ENCODE measurements around the gene PLSCR5.
A peak's percentile ranks its signal among the peaks of the same experiment; 100 is the strongest.

The PLSCR5 gene

DNA sequence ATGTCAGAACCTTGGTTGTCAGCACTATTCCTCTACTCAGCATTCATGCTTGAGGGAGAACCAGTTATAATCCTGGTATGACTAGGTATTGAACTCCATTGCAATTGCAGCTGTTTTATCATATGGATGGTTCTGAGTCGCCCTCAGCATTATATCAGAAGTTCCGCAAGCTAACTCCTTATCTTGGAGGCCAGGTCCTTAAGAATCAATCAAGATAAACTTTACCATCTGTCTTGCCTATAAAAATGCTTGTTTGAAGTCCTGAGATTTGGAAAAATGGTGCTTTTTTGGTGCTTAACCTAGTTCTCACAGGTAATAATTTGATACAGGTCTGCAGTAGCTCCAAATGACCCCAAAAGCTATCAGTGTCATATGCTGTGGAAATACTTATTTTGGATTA is 44.5 kb downstream of the PLSCR5 start:
- H3K27me3 Mint-ChIP-seq, result no peaks in the 10 kb centered on the region
- H3K36me3 Mint-ChIP-seq, result no peaks in the 10 kb centered on the region
- no peaks in the 10 kb centered on the region for H3K4me1 Mint-ChIP-seq
- no peaks in the 10 kb centered on the region for H3K9me3 Mint-ChIP-seq
- no peak overlapping the region for H3K27ac Mint-ChIP-seq
- no peak overlapping the region for H3K4me3 Mint-ChIP-seq

DNA sequence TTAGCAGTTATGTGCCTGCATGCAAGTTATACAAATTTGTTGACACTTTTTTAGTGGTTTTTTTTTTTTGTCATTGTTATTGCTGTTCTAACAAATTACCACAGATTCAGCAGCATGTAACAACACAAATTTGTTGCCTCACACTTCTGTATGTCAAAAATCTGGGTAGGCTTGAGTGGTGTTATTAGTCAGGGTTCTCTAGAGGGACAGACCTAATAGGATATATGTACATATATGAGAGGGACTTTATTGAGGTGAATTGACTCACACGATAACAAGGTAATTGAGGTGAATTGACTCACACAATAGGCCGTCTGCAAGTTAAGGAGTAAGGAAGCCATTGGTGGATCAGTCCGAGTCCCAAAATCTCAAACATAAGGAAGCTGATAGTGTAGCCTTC is 45.8 kb downstream of the PLSCR5 start:
- no peaks in the 10 kb centered on the region for H3K4me1 Mint-ChIP-seq
- H3K4me3 Mint-ChIP-seq, result no peak overlapping the region
- H3K27me3 Mint-ChIP-seq, result no peaks in the 10 kb centered on the region
- no peak overlapping the region for H3K27ac Mint-ChIP-seq
- no peaks in the 10 kb centered on the region for H3K36me3 Mint-ChIP-seq
- H3K9me3 Mint-ChIP-seq, result no peaks in the 10 kb centered on the region

DNA sequence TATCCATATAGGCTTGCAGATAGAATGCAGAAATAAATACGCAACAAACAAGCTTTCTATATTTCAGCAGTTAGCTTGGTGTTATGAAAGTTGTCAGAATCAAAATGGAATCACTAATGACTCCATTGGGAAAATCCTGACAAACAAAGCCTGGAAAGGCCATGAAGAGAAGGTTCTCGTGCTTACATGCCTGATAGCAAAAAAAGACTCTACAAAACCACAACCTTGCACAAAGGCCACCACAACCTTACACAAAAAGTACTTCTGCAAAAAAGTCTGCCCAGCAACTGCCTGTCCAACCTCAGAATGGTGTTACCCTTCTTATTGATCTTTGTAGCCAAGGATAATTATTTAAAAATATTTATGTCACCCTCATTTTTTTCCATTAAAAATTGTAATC is 46.4 kb downstream of the PLSCR5 start:
- H3K4me1 Mint-ChIP-seq, result no peaks in the 10 kb centered on the region
- no peaks in the 10 kb centered on the region for H3K36me3 Mint-ChIP-seq
- no peak overlapping the region for H3K27ac Mint-ChIP-seq
- no peaks in the 10 kb centered on the region for H3K9me3 Mint-ChIP-seq
- no peaks in the 10 kb centered on the region for H3K27me3 Mint-ChIP-seq
- no peak overlapping the region for H3K4me3 Mint-ChIP-seq

DNA sequence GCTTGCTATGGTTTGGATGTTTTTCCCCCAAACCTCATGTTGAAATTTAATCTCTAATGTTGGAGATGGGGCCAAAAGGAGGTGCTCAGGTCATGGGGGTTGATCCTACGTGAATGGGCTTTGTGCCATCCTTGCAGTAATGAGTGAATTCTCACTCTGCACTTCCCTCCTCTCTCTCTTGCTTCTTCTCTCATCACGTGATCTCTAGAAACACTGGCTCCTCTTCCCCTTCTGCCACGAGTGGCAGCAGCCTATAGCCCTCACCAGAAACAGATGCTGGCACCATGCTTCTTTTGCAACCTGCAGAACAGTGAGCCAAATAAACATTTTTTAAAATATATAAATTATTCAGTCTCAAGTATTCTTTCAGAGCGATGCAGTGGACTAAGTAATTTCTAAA is 47.4 kb downstream of the PLSCR5 start:
- Mint-ChIP-seq H3K36me3 (no peaks in the 10 kb centered on the region), H3K4me3 (no peak overlapping the region), H3K9me3 (no peaks in the 10 kb centered on the region), H3K4me1 (no peaks in the 10 kb centered on the region), H3K27me3 (no peaks in the 10 kb centered on the region), H3K27ac (no peak overlapping the region)

DNA sequence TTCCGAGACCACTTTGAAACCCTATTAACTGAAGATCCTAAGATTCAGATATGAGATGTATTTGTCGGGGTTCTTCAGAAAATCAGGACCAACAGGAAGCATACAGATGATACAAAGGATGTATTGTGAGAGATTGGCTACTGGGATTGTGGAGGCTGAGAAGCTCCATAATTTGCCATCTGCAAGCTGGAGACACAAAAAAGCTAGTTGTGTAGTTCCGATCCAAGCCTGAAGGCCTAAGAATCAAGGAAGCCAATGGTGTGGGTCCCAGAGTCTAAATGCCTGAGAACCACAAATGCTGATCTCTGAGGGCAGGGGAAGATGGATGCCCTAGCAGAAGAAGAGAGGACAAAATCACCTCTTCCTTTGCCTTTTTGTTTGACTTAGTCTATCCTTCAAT is 49.8 kb downstream of the PLSCR5 start:
- Mint-ChIP-seq H3K9me3 (no peaks in the 10 kb centered on the region), H3K4me3 (no peak overlapping the region), H3K4me1 (peaks cover 9% of the 10 kb centered on the region), H3K27ac (no peak overlapping the region), H3K36me3 (peaks cover under 1% of the 10 kb centered on the region), H3K27me3 (no peaks in the 10 kb centered on the region)

DNA sequence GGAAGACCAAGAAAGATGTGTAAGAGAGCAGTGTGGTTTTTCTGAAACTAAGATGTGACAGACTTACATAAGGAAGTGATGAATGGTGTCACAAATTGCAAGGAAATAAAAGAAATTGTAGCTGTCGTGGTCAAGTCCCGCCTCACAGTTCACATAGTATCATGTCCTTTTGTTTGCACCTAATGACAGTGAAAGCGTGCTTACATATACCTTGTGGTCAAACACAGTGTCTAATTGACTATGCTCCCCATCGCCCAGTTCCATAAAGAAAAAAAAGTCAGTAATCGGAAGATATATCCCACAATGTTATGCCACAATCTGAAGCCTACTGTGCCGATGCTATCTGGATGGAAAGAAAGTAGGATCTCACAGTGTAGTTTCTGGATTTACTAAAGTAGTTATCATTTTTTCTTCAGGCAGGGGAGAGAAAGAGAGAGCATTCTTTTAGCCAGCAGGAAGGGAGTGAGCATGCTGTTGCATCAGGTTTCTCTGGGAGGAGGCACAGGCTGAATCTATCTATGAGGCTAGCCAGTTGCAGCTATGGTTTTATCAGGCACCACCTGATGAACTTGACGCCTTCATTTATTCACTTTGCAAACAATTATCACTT is 50.9 kb downstream of the PLSCR5 start:
- Mint-ChIP-seq H3K27me3 (no peaks in the 10 kb centered on the region), H3K27ac (no peak overlapping the region), H3K4me3 (no peak overlapping the region), H3K36me3 (peaks cover 1% of the 10 kb centered on the region), H3K9me3 (no peaks in the 10 kb centered on the region), H3K4me1 (peaks cover 19% of the 10 kb centered on the region)

DNA sequence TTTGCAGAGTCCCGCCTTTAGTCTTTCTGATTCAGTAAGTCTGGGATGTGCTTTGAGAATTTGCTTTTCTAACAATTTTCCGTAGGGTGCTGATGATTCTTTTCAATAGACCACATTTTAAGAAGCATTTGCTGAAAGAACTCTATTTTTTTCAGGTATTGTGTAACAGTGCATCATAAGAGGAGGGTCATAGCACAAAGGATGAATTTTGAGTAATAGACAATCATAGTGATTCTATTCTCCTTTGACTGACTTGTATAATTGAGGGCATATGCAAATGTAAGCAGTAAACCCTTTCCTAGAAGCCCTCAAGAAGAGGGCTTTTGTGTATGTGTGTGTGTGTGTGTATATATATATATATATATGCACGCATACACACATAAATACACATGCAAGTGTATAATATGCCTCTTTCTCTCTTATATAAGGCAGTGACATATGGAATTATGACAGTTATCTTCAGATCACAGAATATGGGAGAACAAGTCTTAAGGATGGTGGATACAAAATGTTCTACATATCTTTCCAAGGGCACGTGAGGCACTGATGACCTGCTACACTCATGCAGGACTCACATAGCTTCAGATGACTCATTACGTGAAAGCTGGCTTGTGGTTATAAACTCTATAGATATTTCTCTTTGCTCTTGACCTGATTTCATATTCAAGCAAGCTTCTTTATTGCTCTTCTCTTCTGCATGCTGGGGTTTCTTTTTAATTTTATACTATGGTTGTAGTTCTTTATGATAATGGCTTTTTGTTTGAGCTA is 54.2 kb downstream of the PLSCR5 start:
- peaks cover 34% of the 10 kb centered on the region for H3K4me1 Mint-ChIP-seq
- H3K4me3 Mint-ChIP-seq, result no peak overlapping the region
- peak overlapping the region; percentile 18 for H3K27ac Mint-ChIP-seq
- peaks cover 1% of the 10 kb centered on the region for H3K36me3 Mint-ChIP-seq
- no peaks in the 10 kb centered on the region for H3K9me3 Mint-ChIP-seq
- no peaks in the 10 kb centered on the region for H3K27me3 Mint-ChIP-seq

DNA sequence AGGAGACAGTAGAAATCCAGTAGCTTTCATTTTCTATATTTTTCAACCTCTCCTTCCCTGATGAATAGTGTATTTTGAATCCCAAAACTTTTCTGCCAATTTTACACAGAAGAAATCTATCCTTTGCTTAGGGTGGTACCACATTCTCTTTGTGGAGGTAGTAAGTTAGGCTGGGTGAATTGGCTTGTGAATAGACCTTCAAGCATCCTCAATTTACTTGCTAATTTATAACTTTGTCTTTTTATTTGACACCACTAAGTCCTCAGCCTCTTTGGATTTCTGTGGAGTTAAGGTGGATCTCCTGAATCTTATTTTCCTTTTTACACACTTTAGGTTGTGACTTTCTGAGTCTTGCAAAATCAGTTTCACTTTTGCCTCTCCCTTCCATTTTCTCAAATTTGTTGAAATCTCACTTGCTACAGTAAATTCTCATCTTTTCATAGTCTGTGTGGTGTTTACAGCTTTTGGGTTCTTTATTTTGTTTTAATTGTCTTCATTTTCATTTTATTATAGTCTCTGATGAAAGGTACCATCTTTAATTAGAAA is 55.0 kb downstream of the PLSCR5 start:
- no peak overlapping the region for H3K27ac Mint-ChIP-seq
- no peak overlapping the region for H3K4me3 Mint-ChIP-seq
- no peaks in the 10 kb centered on the region for H3K27me3 Mint-ChIP-seq
- peaks cover 1% of the 10 kb centered on the region for H3K36me3 Mint-ChIP-seq
- H3K9me3 Mint-ChIP-seq, result no peaks in the 10 kb centered on the region
- H3K4me1 Mint-ChIP-seq, result peaks cover 34% of the 10 kb centered on the region

DNA sequence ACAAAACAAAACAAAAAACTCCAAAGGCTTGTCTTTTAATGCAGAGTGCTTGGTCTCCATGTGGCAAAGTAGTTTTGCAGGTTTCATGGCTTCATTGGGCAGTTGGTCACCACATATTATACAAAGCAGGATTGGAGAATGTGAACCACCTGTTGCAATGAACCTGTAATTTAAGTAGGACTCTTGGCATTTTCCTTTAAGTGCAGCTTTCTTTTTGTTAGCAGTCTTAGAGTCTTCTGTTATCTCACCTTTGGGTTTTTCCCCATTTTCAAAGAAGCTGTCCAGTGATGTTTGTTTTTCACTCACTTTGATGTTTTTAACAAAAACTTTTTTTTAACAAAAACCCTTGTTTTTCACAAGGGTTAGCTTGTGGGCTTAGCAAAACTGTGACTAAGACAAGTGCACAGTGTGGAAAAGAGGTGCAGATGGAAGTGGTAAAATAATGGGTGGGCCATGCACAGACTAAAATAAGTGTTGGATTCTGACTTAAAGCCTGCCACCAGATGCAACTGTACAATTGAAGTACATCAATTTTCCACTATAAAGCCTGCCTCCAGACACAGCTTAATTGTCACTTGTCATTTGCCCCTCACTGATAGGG is 57.8 kb downstream of the PLSCR5 start:
- Mint-ChIP-seq H3K4me3 (no peak overlapping the region), H3K36me3 (peaks cover 1% of the 10 kb centered on the region), H3K4me1 (peaks cover 49% of the 10 kb centered on the region), H3K27ac (no peak overlapping the region), H3K27me3 (no peaks in the 10 kb centered on the region), H3K9me3 (no peaks in the 10 kb centered on the region)

DNA sequence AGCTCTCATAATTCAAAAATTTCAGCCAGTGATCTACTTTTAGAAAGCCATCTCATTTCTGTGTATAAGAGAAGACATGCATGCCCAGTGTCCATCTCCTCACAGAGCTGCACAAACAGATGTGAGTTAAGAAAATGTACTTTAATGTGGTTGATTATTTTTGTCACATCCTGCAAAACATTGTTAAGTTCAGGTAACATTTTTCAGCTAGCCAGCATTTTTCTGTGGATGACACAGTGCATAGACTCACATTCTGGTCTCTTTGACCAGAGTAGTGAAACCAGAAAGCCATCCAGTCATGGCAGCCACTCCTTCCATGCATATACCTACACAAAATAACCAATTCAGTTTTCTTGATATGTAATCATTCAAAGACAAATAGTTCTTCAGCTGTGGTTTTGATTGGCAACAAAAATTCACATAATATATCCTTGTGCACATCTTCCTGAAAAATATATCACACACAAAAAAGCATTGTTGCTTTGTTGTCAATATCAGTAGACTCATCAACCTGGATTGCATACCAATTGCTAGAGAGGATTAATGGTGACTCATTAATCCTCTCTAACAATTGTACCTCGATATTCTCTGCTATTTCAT is 58.7 kb downstream of the PLSCR5 start:
- H3K27me3 Mint-ChIP-seq, result no peaks in the 10 kb centered on the region
- no peak overlapping the region for H3K4me3 Mint-ChIP-seq
- peaks cover 57% of the 10 kb centered on the region for H3K4me1 Mint-ChIP-seq
- H3K36me3 Mint-ChIP-seq, result peaks cover 2% of the 10 kb centered on the region
- H3K9me3 Mint-ChIP-seq, result no peaks in the 10 kb centered on the region
- H3K27ac Mint-ChIP-seq, result no peak overlapping the region

DNA sequence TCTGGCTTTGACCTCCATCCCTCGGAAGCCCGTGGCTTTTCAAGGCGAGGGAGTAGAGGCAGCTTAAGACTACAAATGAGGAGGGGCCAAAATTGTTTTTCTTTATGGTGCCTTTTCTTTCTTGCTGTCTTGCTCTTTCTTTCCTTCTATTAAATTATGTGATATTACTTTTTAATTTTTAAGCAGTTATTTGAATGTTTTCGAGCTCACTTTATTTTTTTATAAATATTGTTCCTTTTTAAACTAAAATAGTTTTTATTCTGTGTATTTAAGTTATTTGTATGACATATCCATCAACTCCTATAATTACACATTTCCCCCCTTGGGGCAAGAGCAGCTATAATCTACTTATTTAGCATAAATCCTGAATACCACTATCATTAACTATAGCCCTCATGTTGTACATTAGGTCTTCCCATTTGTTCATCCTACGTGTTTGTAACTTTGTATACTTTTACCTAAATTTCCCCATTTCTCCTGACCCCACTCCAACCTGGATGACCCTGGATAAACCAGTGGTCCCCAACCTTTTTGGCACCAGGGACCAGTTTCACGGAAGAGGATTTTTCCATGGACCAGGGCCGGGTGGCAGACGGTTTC is 60.1 kb downstream of the PLSCR5 start:
- Mint-ChIP-seq H3K27me3 (no peaks in the 10 kb centered on the region), H3K4me1 (peaks cover 60% of the 10 kb centered on the region), H3K4me3 (peak overlapping the region; percentile 94), H3K27ac (peak overlapping the region; percentile 88), H3K36me3 (peaks cover 1% of the 10 kb centered on the region), H3K9me3 (no peaks in the 10 kb centered on the region)

DNA sequence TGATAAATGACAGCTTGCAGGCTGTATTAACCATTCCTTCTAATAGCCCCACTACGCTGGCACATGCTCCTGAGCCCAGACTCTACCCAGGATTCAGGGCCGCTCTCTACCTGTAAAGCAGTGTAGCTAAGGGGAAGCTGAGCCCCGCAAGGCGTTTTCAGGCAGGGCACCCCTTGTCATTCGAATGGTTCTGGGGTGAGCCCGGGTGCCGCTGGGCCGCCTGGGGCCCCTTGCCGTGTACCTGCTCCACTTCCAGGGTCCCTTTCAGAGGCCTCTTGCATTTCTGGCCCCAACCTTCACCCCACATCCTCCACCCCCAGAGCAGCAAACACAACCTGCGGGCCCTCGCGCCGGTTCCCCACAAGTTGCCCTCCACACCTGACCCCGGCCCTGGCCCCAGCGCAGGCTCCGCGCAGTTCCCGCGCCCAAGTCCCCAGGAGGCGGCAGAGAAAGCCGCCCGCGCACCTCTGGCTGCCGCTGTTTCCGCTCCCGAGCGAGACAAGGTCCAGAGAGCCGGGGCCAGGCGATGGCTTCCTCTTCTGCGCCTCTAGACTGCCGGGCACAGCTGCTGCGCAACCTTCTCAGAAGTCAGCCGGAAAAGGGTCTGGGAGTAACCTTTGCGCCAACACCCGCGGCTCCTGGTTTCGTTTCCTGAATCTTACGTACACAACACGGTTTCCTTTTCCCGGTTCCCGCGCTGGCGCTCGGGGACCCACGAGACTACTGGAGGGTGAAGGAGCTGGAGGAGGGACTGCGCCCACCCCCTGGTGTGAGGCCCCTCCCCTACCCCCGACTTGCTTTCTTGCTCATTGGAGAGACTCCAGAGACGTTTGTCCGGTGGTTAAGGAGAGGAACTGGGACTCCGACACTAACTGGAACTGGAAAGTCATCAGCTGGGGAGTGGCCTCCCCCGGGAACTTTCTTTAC is 60.9 kb downstream of the PLSCR5 start, which contains the start of gene PLSCR1:
PLSCR1 (minus strand) TSS at position 606 of the 927 bp plus-strand sequence. CDS start 8,055 bp downstream, outside the sequence.
- peaks cover 1% of the 10 kb centered on the region for H3K36me3 Mint-ChIP-seq
- H3K27me3 Mint-ChIP-seq, result no peaks in the 10 kb centered on the region
- H3K4me3 Mint-ChIP-seq, result peak within 1 kb of the TSS; percentile 94
- no peaks in the 10 kb centered on the region for H3K9me3 Mint-ChIP-seq
- H3K27ac Mint-ChIP-seq, result peak within 1 kb of the TSS; percentile 88
- peaks cover 60% of the 10 kb centered on the region for H3K4me1 Mint-ChIP-seq

DNA sequence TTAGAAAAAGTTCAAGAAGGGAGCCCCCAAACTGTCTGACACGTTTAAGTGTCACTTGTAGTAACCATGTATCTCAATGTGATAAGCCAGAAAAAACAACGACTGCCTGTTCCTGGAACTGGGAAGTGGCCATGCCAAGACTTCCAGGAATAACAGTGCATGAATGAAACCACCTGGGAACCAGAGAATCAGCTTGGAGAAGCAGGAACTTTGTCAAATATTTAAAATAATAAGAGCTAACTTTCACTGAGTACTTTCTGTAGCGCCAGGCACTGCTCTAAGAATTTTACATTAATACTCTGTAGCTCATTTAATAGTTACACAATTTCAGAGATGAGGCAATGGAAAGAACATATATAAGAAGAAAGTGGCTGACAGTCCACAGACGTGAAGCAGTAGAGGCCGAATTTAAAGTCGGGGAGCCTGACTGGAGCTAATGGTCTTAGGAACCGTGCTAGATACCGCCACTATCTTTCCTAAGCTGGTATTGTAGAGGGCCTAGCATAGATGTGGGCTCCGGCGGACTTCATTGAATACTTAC is 61.6 kb downstream of the PLSCR5 start:
- Mint-ChIP-seq H3K4me1 (peaks cover 63% of the 10 kb centered on the region), H3K27me3 (no peaks in the 10 kb centered on the region), H3K27ac (peak overlapping the region; percentile 13), H3K4me3 (peak overlapping the region; percentile 94), H3K9me3 (no peaks in the 10 kb centered on the region), H3K36me3 (peaks cover 1% of the 10 kb centered on the region)

DNA sequence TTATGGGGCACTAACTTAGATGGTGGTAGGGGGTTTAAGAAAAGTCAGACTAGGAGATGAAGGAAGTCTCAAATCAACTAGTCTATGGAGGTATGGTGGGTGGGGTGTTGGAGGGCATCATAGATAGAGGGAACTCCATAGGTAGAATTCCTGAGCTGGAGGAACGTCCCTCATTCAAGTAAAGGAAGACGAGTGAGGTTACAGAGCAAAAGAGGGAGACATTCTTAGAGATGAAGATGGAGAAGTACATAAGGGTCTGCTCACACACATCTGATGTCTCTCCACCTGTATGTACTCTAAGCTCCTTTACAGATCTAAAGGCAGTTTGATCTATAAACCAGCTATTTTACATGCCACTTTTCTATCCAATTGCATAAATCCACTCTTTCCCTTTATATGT is 62.2 kb downstream of the PLSCR5 start:
- Mint-ChIP-seq H3K36me3 (peaks cover 1% of the 10 kb centered on the region), H3K27ac (peak overlapping the region; percentile 13), H3K4me3 (peak overlapping the region; percentile 94), H3K9me3 (no peaks in the 10 kb centered on the region), H3K27me3 (no peaks in the 10 kb centered on the region), H3K4me1 (peaks cover 63% of the 10 kb centered on the region)
